ENCODE measurements around the gene MARK3. TPM values are rescaled to one million over a fixed set of nuclear protein-coding genes. Genes with fewer than 3 reads are reported as not detected.

The MARK3 gene
- total RNA-seq, 1 experiment from 2014 or later, result 81.9 TPM

GRCh38 chr14:103502877-103503276, 117.7 kb downstream of the MARK3 start:
- Histone ChIP-seq H3K4ac (ENCODE audit: low read depth, low read length) (no peak overlapping the region), H3K9me3 (ENCODE audit: control insufficient read depth, low read depth, low read length) (no peaks in the 10 kb centered on the region), H2BK5ac (ENCODE audit: insufficient read length, low read length) (no peak overlapping the region), H4K5ac (ENCODE audit: insufficient read length, low read depth, low read length) (no peak overlapping the region), H2AK5ac (ENCODE audit: insufficient read length, low read length) (no peak overlapping the region), H3K4me2 (ENCODE audit: insufficient read depth, insufficient read length, low read length) (no peak overlapping the region), H3K18ac (ENCODE audit: insufficient read length, low read depth, low read length) (no peak overlapping the region), H3K4me1 (ENCODE audit: insufficient read depth, low read length) (no peaks in the 10 kb centered on the region), H4K8ac (replicated peaks; ENCODE audit: insufficient read length, low read depth, low read length) (no peak overlapping the region), H3K27me3 (ENCODE audit: insufficient read depth, low read length) (no peaks in the 10 kb centered on the region), H3K56ac (ENCODE audit: insufficient read length, low read depth, low read length) (no peak overlapping the region), H3T11ph (ENCODE audit: low read length) (no peak overlapping the region), H4K20me1 (ENCODE audit: control insufficient read depth, insufficient read depth, insufficient read length) (no peaks in the 10 kb centered on the region), H2BK120ac (ENCODE audit: low read depth, low read length, poor library complexity, severe bottlenecking) (no peak overlapping the region), H3K23me2 (ENCODE audit: insufficient read length, low read depth, low read length, poor library complexity, severe bottlenecking) (no peaks in the 10 kb centered on the region), H2BK12ac (ENCODE audit: insufficient read length, low read depth, low read length) (no peak overlapping the region), H3K27ac (ENCODE audit: insufficient read length, low read depth, low read length) (no peak overlapping the region), H3K79me1 (ENCODE audit: insufficient read depth, low read depth, low read length, poor library complexity, severe bottlenecking) (no peaks in the 10 kb centered on the region), H3K79me2 (ENCODE audit: insufficient read depth, low read length) (no peaks in the 10 kb centered on the region), H2AFZ (ENCODE audit: low read length) (no peak overlapping the region), H2BK15ac (ENCODE audit: low read depth, low read length) (no peak overlapping the region), H2BK20ac (ENCODE audit: low read depth, low read length, poor library complexity, severe bottlenecking) (no peak overlapping the region), H3K23ac (ENCODE audit: insufficient read length, low read depth, low read length) (no peak overlapping the region), H3K14ac (ENCODE audit: insufficient read depth, low read length) (no peak overlapping the region), H3K9ac (ENCODE audit: extremely low read depth, insufficient read length, low read length) (no peak overlapping the region), H4K91ac (ENCODE audit: insufficient read length, low read depth, low read length) (no peak overlapping the region)
- no peaks in the 10 kb centered on the region for H3K9me3 Mint-ChIP-seq
- no peak overlapping the region for H3K4me3 Mint-ChIP-seq
- no peaks in the 10 kb centered on the region for H3K27me3 Mint-ChIP-seq (ENCODE audit: low read depth)
- H3K4me1 Mint-ChIP-seq, result peaks cover 0 to 2% of the 10 kb centered on the region in 2 experiments; a peak in 2 of 4 replicates
- no peak for DNase-seq
- H3K36me3 Mint-ChIP-seq (ENCODE audit: insufficient read depth in 1 of 3, low read depth in 3 of 3), result peaks cover 34 to 59% (median 50%) of the 10 kb centered on the region in 3 experiments
- WGBS (ENCODE audit: extremely low coverage, insufficient read length, low lambda C conversion rate), result no CpG with 5 or more reads among the region's 18 CpGs
- no peak overlapping the region; a peak in 1 of 7 replicates for H3K27ac Mint-ChIP-seq
- TF ChIP-seq, protein P1, sequence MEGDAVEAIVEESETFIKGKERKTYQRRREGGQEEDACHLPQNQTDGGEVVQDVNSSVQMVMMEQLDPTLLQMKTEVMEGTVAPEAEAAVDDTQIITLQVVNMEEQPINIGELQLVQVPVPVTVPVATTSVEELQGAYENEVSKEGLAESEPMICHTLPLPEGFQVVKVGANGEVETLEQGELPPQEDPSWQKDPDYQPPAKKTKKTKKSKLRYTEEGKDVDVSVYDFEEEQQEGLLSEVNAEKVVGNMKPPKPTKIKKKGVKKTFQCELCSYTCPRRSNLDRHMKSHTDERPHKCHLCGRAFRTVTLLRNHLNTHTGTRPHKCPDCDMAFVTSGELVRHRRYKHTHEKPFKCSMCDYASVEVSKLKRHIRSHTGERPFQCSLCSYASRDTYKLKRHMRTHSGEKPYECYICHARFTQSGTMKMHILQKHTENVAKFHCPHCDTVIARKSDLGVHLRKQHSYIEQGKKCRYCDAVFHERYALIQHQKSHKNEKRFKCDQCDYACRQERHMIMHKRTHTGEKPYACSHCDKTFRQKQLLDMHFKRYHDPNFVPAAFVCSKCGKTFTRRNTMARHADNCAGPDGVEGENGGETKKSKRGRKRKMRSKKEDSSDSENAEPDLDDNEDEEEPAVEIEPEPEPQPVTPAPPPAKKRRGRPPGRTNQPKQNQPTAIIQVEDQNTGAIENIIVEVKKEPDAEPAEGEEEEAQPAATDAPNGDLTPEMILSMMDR (conservative IDR thresholded peaks at IDR 0.05), result no peak

All from H9 (cell line).